ENCODE results near the gene GPR63.

DNA sequence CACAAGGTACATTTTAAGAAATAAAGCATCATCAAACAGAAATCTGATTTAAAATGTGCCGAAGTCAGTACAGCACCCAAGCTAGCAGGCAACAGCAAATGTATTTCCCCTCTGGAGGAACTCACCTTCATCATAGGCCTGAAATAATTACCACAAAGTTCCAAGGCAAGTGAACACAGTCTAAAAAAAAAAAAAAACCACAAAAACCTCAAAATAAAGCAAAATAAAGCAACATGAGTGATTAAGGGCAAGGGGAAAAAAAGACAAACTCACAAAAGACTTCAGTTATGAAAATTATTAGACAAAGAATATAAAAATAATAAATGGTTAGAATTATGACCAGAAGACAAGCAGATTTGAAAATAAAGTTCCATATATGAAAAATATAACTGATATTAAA, 10.4 kb downstream of the GPR63 start:
- TF ChIP-seq, protein P1, sequence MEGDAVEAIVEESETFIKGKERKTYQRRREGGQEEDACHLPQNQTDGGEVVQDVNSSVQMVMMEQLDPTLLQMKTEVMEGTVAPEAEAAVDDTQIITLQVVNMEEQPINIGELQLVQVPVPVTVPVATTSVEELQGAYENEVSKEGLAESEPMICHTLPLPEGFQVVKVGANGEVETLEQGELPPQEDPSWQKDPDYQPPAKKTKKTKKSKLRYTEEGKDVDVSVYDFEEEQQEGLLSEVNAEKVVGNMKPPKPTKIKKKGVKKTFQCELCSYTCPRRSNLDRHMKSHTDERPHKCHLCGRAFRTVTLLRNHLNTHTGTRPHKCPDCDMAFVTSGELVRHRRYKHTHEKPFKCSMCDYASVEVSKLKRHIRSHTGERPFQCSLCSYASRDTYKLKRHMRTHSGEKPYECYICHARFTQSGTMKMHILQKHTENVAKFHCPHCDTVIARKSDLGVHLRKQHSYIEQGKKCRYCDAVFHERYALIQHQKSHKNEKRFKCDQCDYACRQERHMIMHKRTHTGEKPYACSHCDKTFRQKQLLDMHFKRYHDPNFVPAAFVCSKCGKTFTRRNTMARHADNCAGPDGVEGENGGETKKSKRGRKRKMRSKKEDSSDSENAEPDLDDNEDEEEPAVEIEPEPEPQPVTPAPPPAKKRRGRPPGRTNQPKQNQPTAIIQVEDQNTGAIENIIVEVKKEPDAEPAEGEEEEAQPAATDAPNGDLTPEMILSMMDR (IDR thresholded peaks at IDR 0.05; ENCODE audit: low read depth, low read length), result no peak
- TF ChIP-seq, protein P2, sequence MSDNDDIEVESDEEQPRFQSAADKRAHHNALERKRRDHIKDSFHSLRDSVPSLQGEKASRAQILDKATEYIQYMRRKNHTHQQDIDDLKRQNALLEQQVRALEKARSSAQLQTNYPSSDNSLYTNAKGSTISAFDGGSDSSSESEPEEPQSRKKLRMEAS (IDR thresholded peaks at IDR 0.05; ENCODE audit: low read depth, low read length), result no peak
- no peak for TF ChIP-seq POLR2A (IDR thresholded peaks at IDR 0.05; ENCODE audit: extremely low read depth, insufficient read length)
- no peak for TF ChIP-seq MYC (IDR thresholded peaks at IDR 0.05; ENCODE audit: low read depth, low read length)

Data from NB4 (cell line).